Gastrocnemius medialis (tissue), 4 donors: Measurements from ENCODE around the gene DNMBP.

ENCODE experiments used
- POLR2A ChIP-seq, 2 donors: fragments of 450-650 bp; IDR thresholded peaks; one replicate each; pipeline ENCODE4 v1.6.1; 2017; ENCODE audit warnings: antibody characterized with exemption in 2 of 2, mild to moderate bottlenecking in 2 of 2, moderate library complexity in 2 of 2
- TF ChIP-seq, protein P1 (sequence below), 5 experiments: fragments of 450-650 bp in 3 of 5; fragments of 200-600 bp in 2 of 5; sonication (generic) in 2 of 5; IDR thresholded peaks in 4 of 5; conservative IDR thresholded peaks in 1 of 5; 1 replicate in 4 of 5; 2 replicates in 1 of 5; pipeline ENCODE4 v1.5.1; 2016 to 2019; ENCODE audit warnings: antibody characterized with exemption in 5 of 5, mild to moderate bottlenecking in 3 of 5, moderate library complexity in 3 of 5

DNA sequence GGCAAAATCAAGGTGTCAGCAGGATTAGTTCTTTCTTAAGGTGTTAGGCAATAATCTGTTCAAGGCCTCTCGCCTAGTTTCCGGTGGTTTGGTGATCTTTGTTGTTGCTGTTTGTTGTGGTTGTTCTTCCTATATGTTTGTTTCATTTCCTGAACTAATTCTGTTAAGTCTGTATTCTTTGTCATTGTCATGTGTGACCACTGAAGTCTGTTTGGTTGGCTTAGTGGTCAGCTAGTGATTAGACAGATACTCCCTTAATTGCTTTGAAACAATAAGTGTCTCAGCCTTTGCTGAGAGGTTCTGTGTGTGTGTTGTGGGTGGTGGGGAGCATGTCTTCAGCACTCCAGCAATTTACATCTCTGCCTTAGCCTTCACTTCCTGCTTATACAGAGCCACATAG, 181.3 kb downstream of the DNMBP start:
- no peak for TF ChIP-seq POLR2A (IDR thresholded peaks at IDR 0.05)
- TF ChIP-seq, protein P1, sequence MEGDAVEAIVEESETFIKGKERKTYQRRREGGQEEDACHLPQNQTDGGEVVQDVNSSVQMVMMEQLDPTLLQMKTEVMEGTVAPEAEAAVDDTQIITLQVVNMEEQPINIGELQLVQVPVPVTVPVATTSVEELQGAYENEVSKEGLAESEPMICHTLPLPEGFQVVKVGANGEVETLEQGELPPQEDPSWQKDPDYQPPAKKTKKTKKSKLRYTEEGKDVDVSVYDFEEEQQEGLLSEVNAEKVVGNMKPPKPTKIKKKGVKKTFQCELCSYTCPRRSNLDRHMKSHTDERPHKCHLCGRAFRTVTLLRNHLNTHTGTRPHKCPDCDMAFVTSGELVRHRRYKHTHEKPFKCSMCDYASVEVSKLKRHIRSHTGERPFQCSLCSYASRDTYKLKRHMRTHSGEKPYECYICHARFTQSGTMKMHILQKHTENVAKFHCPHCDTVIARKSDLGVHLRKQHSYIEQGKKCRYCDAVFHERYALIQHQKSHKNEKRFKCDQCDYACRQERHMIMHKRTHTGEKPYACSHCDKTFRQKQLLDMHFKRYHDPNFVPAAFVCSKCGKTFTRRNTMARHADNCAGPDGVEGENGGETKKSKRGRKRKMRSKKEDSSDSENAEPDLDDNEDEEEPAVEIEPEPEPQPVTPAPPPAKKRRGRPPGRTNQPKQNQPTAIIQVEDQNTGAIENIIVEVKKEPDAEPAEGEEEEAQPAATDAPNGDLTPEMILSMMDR (IDR thresholded peaks at IDR 0.05 in 4 of 5, conservative IDR thresholded peaks at IDR 0.05 in 1 of 5) = no peak
